HepG2 (cell line): ENCODE data around the gene MEAF6. TPM values are rescaled to one million over a fixed set of nuclear protein-coding genes. Genes with fewer than 3 reads are reported as not detected.
A peak's percentile ranks its signal among the peaks of the same experiment; 100 is the strongest.

Experiments used
- ARHGAP35 ChIP-seq: sonication (generic); formaldehyde crosslinking; IDR thresholded peaks from 2 replicates; pipeline ENCODE4 v1.9.0; 2022; ENCODE audit warnings: mild to moderate bottlenecking, inconsistent platforms, moderate library complexity, missing genetic modification reagents, borderline replicate concordance
- ATF7 ChIP-seq, 2 experiments: fragments of 450-650 bp in 1 of 2; sonication (generic) in 1 of 2; formaldehyde crosslinking in 1 of 2; IDR thresholded peaks; 2 replicates each; pipeline versions ENCODE4 v1.4.0 to v1.6.1; 2016 to 2020; ENCODE audit warnings: antibody characterized with exemption in 1 of 2, mild to moderate bottlenecking in 1 of 2, missing genetic modification reagents in 1 of 2
- CC2D1A ChIP-seq: sonication (generic); formaldehyde crosslinking; IDR thresholded peaks from 2 replicates; pipeline ENCODE4 v1.8.1; 2023; ENCODE audit warnings: mild to moderate bottlenecking, missing genetic modification reagents
- DMTF1 ChIP-seq: sonication (generic); formaldehyde crosslinking; IDR thresholded peaks from 2 replicates; pipeline ENCODE4 v1.4.0; 2020; ENCODE audit warnings: mild to moderate bottlenecking, missing genetic modification reagents
- FOXA3 ChIP-seq: IDR thresholded peaks from 2 replicates; pipeline ENCODE4 v1.6.1; 2016; ENCODE audit warnings: missing genetic modification reagents, missing compliant biosample characterization
- HINFP ChIP-seq: sonication (generic); formaldehyde crosslinking; IDR thresholded peaks from 2 replicates; pipeline ENCODE4 v1.4.0; 2020; ENCODE audit warnings: low read depth, mild to moderate bottlenecking, missing genetic modification reagents
- HMG20B ChIP-seq: conservative IDR thresholded peaks from 2 replicates; pipeline ENCODE4 v1.6.1; 2016; ENCODE audit warnings: missing genetic modification reagents, missing compliant biosample characterization
- JDP2 ChIP-seq: sonication (generic); formaldehyde crosslinking; IDR thresholded peaks from 2 replicates; pipeline ENCODE4 v1.8.1; 2022; ENCODE audit warnings: missing genetic modification reagents, borderline replicate concordance
- KDM5A ChIP-seq: fragments of 200-600 bp; sonication (generic); IDR thresholded peaks from 2 replicates; pipeline ENCODE4 v1.7.0; 2018; ENCODE audit warnings: antibody characterized with exemption, mild to moderate bottlenecking, low read length, borderline replicate concordance
- LCORL ChIP-seq, 2 experiments: fragments of 450-650 bp in 1 of 2; sonication (generic) in 1 of 2; formaldehyde crosslinking in 1 of 2; IDR thresholded peaks; 2 replicates each; pipeline versions ENCODE4 v1.5.0 to v1.6.1; 2017 to 2020; ENCODE audit warnings: antibody characterized with exemption in 1 of 2, missing genetic modification reagents in 1 of 2
- MXD3 ChIP-seq: IDR thresholded peaks from 2 replicates; pipeline ENCODE4 v1.6.1; 2016; ENCODE audit warnings: mild to moderate bottlenecking, missing biosample characterization, missing genetic modification reagents
- PBX3 ChIP-seq: sonication (generic); formaldehyde crosslinking; IDR thresholded peaks from 2 replicates; pipeline ENCODE4 v1.8.1; 2023; ENCODE audit warnings: missing genetic modification reagents, inconsistent platforms, borderline replicate concordance
- RFX1 ChIP-seq: fragments of 450-650 bp; IDR thresholded peaks from 2 replicates; pipeline ENCODE4 v1.6.1; 2017
- SOX6 ChIP-seq, 2 experiments: fragments of 450-650 bp in 1 of 2; sonication (generic) in 1 of 2; formaldehyde crosslinking in 1 of 2; IDR thresholded peaks; 2 replicates each; pipeline versions ENCODE4 v1.4.0 to v1.6.1; 2017 to 2020; ENCODE audit warnings: antibody characterized with exemption in 1 of 2, mild to moderate bottlenecking in 1 of 2, missing genetic modification reagents in 1 of 2
- SP4 ChIP-seq: sonication (generic); formaldehyde crosslinking; IDR thresholded peaks from 2 replicates; pipeline ENCODE4 v1.8.1; 2023; ENCODE audit warnings: mild to moderate bottlenecking, missing genetic modification reagents
- SRSF1 ChIP-seq: fragments of 200-400 bp; formaldehyde crosslinking; optimal IDR thresholded peaks from 2 replicates; pipeline ENCODE3; 2017; ENCODE audit warnings: mild to moderate bottlenecking, low read depth, low read length, moderate library complexity
- TGIF2 ChIP-seq: IDR thresholded peaks from 2 replicates; pipeline ENCODE4 v1.6.1; 2016; ENCODE audit warnings: control low read depth, missing compliant biosample characterization
- ZBTB1 ChIP-seq: sonication (generic); formaldehyde crosslinking; IDR thresholded peaks from 2 replicates; pipeline ENCODE4 v1.4.0; 2020; ENCODE audit warnings: missing genetic modification reagents, borderline replicate concordance
- ZBTB14 ChIP-seq: sonication (generic); formaldehyde crosslinking; IDR thresholded peaks from 2 replicates; pipeline ENCODE4 v1.4.0; 2020; ENCODE audit warnings: missing genetic modification reagents
- ZNF253 ChIP-seq: sonication (generic); formaldehyde crosslinking; IDR thresholded peaks from 2 replicates; pipeline ENCODE4 v1.8.0; 2022; ENCODE audit warnings: mild to moderate bottlenecking, missing genetic modification reagents, borderline replicate concordance
- ZNF672 ChIP-seq: sonication (generic); formaldehyde crosslinking; IDR thresholded peaks from 2 replicates; pipeline ENCODE4 v1.8.1; 2022; ENCODE audit warnings: missing genetic modification reagents
- ZSCAN29 ChIP-seq: sonication (generic); formaldehyde crosslinking; conservative IDR thresholded peaks from 2 replicates; pipeline ENCODE4 v1.4.0; 2020; ENCODE audit warnings: mild to moderate bottlenecking, missing genetic modification reagents
- polyA plus RNA-seq, 8 experiments: library from polyadenylated mRNA; depleted of rRNA in 3 of 8; stranded (reverse) in 7 of 8; unstranded in 1 of 8; fragments of >200 nt; fragmentation: Illumina TruSeq in 4 of 8; extraction: Trizol in 4 of 8; gene quantifications; 2 replicates each; pipeline versions ENCODE4 v1.2.1 to v1.2.3, GENCODE V29; 2011 to 2016; ENCODE audit warnings: low read depth in 4 of 8, missing spikeins in 1 of 8, mixed read lengths in 1 of 8; ENCODE audit not compliant: insufficient read depth in 1 of 8
- total RNA-seq, 5 experiments: library from RNA; depleted of rRNA; stranded (reverse); fragments of >200 nt; fragmentation: Illumina TruSeq; extraction: Trizol; gene quantifications; 2 replicates each; pipeline ENCODE4 v1.2.3, GENCODE V29; 2016; ENCODE audit warnings: low read depth in 1 of 5

MEAF6 gene
- total and polyA plus RNA-seq, 2 of the 13 experiments (the other 11 are each of a cell fraction or from before 2014, with no cell fraction given): 29.5 to 45.6 TPM

GRCh38 chr1:37514350-37515184, at the start of gene MEAF6 (continued):
- TF ChIP-seq PBX3 (CRISPR knock-in tag) (0 out of 2 replicates have a peak, but pooled peaks have one; percentile 42), CC2D1A (CRISPR knock-in tag) (no peak), KDM5A (no peak; the same call in 1 of the 2 replicates), SRSF1 (peak; percentile 53), FOXA3 (no peak), JDP2 (CRISPR knock-in tag) (no peak), SOX6 (IDR thresholded peaks at IDR 0.05) (no peak), SOX6 (CRISPR knock-in tag; IDR thresholded peaks at IDR 0.05) (0 out of 2 replicates have a peak, but pooled peaks have one; percentile 55), HINFP (peak; percentile 48; the same call in 1 of the 2 replicates), DMTF1 (CRISPR knock-in tag) (no peak), ZBTB14 (CRISPR knock-in tag) (peak; percentile 60; the same call in 1 of the 2 replicates), LCORL (IDR thresholded peaks at IDR 0.05) (no peak), LCORL (CRISPR knock-in tag; IDR thresholded peaks at IDR 0.05) (no peak), ZBTB1 (CRISPR knock-in tag) (no peak), TGIF2 (CRISPR knock-in tag) (no peak; the same call in 1 of the 2 replicates), ZSCAN29 (0 out of 2 replicates have a peak, but pooled peaks have one; percentile 85), RFX1 (no peak), ATF7 (IDR thresholded peaks at IDR 0.05) (no peak), ATF7 (CRISPR knock-in tag; IDR thresholded peaks at IDR 0.05) (no peak), SP4 (CRISPR knock-in tag) (peak; percentile 60; the same call in 1 of the 2 replicates), ARHGAP35 (no peak), ZNF253 (no peak), ZNF672 (CRISPR knock-in tag) (no peak), HMG20B (CRISPR knock-in tag) (no peak), MXD3 (CRISPR knock-in tag) (peak; percentile 86)
